Thoracic aorta (tissue), 2 donors: ENCODE results near the gene ERN1. TPM values are rescaled to one million over a fixed set of nuclear protein-coding genes. Genes with fewer than 3 reads are reported as not detected.

Experiments used
- ATAC-seq: fragments of 150-250 bp; one replicate; pipeline ENCODE4 v1.8.0; 2017; ENCODE audit warnings: low read depth; ENCODE audit not compliant: insufficient number of reproducible peaks, low FRiP score
- DNase-seq: peaks from one replicate; pipeline ENCODE4 v3.0.0-alpha.2; 2020; ENCODE audit warnings: low spot score
- H3K27ac ChIP-seq, 2 donors: fragments of 200-600 bp; sonication (generic); 1 replicate in 1 of 2; 2 replicates in 1 of 2; pipeline ENCODE4 v1.5.1; 2016; ENCODE audit warnings: mild to moderate bottlenecking in 2 of 2, moderate library complexity in 2 of 2
- H3K27me3 ChIP-seq: fragments of 200-600 bp; sonication (generic); replicated peaks from 2 replicates; pipeline ENCODE4 v1.6.0; 2016; ENCODE audit warnings: mild to moderate bottlenecking; ENCODE audit not compliant: insufficient read depth
- H3K36me3 ChIP-seq: fragments of 200-600 bp; sonication (generic); one replicate; pipeline ENCODE4 v1.5.1; 2016
- H3K4me1 ChIP-seq, 2 donors: fragments of 200-600 bp; sonication (generic); 1 replicate in 1 of 2; 2 replicates in 1 of 2; pipeline versions ENCODE4 v1.5.1 to v1.6.0; 2016; ENCODE audit warnings: low read depth in 2 of 2, mild to moderate bottlenecking in 1 of 2; ENCODE audit not compliant: control insufficient read depth in 1 of 2
- H3K4me3 ChIP-seq: fragments of 200-600 bp; sonication (generic); 2 replicates; pipeline ENCODE4 v1.5.1; 2016; ENCODE audit warnings: mild to moderate bottlenecking
- H3K9me3 ChIP-seq: fragments of 200-600 bp; sonication (generic); 2 replicates; pipeline ENCODE4 v1.5.1; 2016
- CTCF ChIP-seq: fragments of 200-600 bp; sonication (generic); IDR thresholded peaks from one replicate; pipeline ENCODE4 v1.5.1; 2019; ENCODE audit warnings: antibody characterized with exemption
- total RNA-seq, 2 donors: library from RNA; depleted of rRNA; stranded (reverse); fragments of >200 nt; gene quantifications; one replicate each; pipeline versions ENCODE4 v1.1.0 to v1.2.3, GENCODE V29; 2016

Gene ERN1
- total RNA-seq, 2 donors from 2014 or later: 13.0 to 22.7 TPM

- no peaks in the 10 kb centered on the region for H3K27me3 ChIP-seq
- no peaks in the 10 kb centered on the region for H3K9me3 ChIP-seq
- peaks cover 0 to 16% of the 10 kb centered on the region in 2 donors for H3K4me1 ChIP-seq
- H3K27ac ChIP-seq: no peak overlapping the region
- H3K36me3 ChIP-seq: peaks cover 7% of the 10 kb centered on the region
- DNase-seq (no peak), ATAC-seq (no peak)
- H3K4me3 ChIP-seq: no peak overlapping the region
- TF ChIP-seq CTCF: no peak
These were observed 90.9 kb downstream of the ERN1 start for GRCh38 chr17:64039106-64039400.

- Histone ChIP-seq H3K36me3 (peaks cover 2% of the 10 kb centered on the region), H3K27ac (no peak overlapping the region), H3K4me1 (peaks cover 0 to 16% of the 10 kb centered on the region in 2 donors), H3K27me3 (no peaks in the 10 kb centered on the region), H3K4me3 (no peak overlapping the region), H3K9me3 (no peaks in the 10 kb centered on the region)
- no peak for TF ChIP-seq CTCF
- no peak for DNase-seq
- ATAC-seq: no peak
These were observed 91.4 kb downstream of the ERN1 start for GRCh38 chr17:64038331-64039105.

GRCh38 chr17:64037802-64038201 lies 92.1 kb downstream of the ERN1 start:
- H3K9me3 ChIP-seq: no peaks in the 10 kb centered on the region
- no peak overlapping the region for H3K27ac ChIP-seq
- H3K27me3 ChIP-seq: no peaks in the 10 kb centered on the region
- TF ChIP-seq CTCF: no peak
- H3K4me3 ChIP-seq: no peak overlapping the region
- no peaks in the 10 kb centered on the region for H3K36me3 ChIP-seq
- ATAC-seq (no peak), DNase-seq (no peak)
- peaks cover 0 to 11% of the 10 kb centered on the region in 2 donors for H3K4me1 ChIP-seq

GRCh38 chr17:64037180-64037579 lies 92.8 kb downstream of the ERN1 start:
- Histone ChIP-seq H3K9me3 (no peaks in the 10 kb centered on the region), H3K27me3 (no peaks in the 10 kb centered on the region), H3K4me1 (peaks cover 0 to 7% of the 10 kb centered on the region in 2 donors), H3K27ac (no peak overlapping the region), H3K36me3 (no peaks in the 10 kb centered on the region), H3K4me3 (no peak overlapping the region)
- DNase-seq (no peak), ATAC-seq (no peak)
- TF ChIP-seq CTCF: no peak

GRCh38 chr17:64036198-64036922 lies 93.6 kb downstream of the ERN1 start:
- no peak overlapping the region for H3K27ac ChIP-seq
- H3K27me3 ChIP-seq: no peaks in the 10 kb centered on the region
- ATAC-seq: no peak
- H3K36me3 ChIP-seq: no peaks in the 10 kb centered on the region
- TF ChIP-seq CTCF: no peak
- H3K9me3 ChIP-seq: no peaks in the 10 kb centered on the region
- no peak for DNase-seq
- no peak overlapping the region for H3K4me3 ChIP-seq
- peaks cover 0 to 7% of the 10 kb centered on the region in 2 donors for H3K4me1 ChIP-seq
